Activated CD4-positive, alpha-beta T cell treated with anti-CD3 and anti-CD28 coated beads, Interleukin-2, amount 50 U/mL, for 24 hours (primary cell): ENCODE measurements around the gene MESP1.

ENCODE experiments used
- DNase-seq, 2 donors: peaks; one replicate each; pipeline ENCODE4 v3.0.0-alpha.2; 2020; ENCODE audit warnings: low read depth in 1 of 2, low spot score in 1 of 2

MESP1 gene

GRCh38 chr15:89725064-89725463 lies 26.0 kb downstream of the MESP1 start:
- no peak for DNase-seq

GRCh38 chr15:89724621-89725020 lies 26.4 kb downstream of the MESP1 start:
- DNase-seq, result no peak

GRCh38 chr15:89723031-89723430 lies 28.0 kb downstream of the MESP1 start:
- no peak for DNase-seq

GRCh38 chr15:89714775-89715174 lies 36.3 kb downstream of the MESP1 start:
- DNase-seq, result no peak

GRCh38 chr15:89707577-89707976 lies 43.5 kb downstream of the MESP1 start:
- no peak for DNase-seq

GRCh38 chr15:89704411-89704810 lies 46.6 kb downstream of the MESP1 start:
- no peak for DNase-seq
